OCI-M1 (cell line): ENCODE results near the gene DTD1.
A peak's percentile ranks its signal among the peaks of the same experiment; 100 is the strongest.
"Not testable (repeated sequence)": the region's sequence is repeated elsewhere in the genome, so short reads cannot be mapped to it uniquely, and the experiment has no call there.

Source experiments
- DNase-seq: peaks from one replicate; lab custom pipeline; 2025; lab: John Stamatoyannopoulos, UW

Gene DTD1

DNA sequence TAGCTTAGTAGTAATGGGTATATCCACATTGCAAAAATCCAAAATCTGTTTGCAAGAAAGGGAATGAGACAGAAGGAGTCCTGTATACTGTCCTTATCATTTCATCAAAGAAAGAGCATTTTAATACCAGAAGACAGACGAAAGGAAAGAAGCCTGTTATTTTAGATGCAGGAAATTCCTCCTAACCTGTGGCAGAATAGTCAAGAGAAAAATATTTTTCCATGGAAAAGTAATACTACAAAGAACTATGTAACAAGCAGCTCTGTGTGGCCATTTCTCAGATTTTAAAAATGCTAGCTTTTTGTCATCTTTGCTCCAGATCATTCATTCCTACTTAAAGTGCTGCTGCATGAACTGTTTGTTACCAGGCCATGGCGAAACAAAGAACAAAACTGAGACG, 152.9 kb downstream of the DTD1 start:
- DNase-seq: no peak

DNA sequence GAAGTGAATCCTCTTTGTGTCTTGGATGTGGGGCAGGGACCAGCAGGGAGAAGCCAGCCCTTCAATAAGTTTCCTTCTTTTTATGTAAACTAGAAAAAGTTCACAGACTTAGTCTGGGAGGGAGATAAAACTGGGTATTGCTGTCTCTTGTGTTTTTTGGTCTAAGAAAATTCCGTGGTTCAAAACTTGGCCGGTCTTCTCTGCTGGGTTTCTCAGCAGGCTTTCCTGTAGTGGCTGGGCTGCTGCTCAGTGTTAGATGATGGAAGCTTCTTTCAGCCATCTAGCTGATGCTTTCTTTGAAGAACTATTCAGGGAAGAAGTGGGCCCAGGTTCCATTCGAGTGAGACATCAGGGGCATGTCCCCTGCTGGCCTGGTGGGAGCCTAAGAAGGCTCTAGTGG, 155.0 kb downstream of the DTD1 start:
- no peak for DNase-seq

- DNase-seq: no peak
Observed at GRCh38 chr20:18743665-18744440, 156.0 kb downstream of the DTD1 start.

GRCh38 chr20:18747090-18747489, 159.2 kb downstream of the DTD1 start:
- DNase-seq: no peak

DNA sequence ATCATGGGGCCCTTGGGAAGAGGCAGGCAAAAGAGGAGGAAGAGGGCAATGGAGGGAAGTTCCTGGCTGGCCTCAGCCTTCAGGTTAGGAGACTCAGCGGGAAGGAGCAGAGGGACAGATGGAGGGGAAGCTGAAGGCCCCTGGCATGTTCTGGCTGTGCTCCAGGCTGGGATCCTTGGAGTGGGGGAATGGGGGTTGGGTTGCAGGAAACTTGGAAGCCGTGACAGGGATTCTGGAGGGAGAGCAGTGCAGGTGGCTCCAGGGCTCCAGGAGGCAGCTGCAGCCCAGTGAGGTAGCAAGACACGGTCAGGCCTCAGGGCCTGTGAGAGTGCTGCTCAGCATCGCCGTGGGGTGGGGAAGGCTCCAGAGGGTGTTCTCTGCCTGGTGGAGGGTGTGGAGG, 161.1 kb downstream of the DTD1 start:
- DNase-seq: no peak

- DNase-seq: no peak
Observed at GRCh38 chr20:18749528-18749927, 161.7 kb downstream of the DTD1 start.

DNA sequence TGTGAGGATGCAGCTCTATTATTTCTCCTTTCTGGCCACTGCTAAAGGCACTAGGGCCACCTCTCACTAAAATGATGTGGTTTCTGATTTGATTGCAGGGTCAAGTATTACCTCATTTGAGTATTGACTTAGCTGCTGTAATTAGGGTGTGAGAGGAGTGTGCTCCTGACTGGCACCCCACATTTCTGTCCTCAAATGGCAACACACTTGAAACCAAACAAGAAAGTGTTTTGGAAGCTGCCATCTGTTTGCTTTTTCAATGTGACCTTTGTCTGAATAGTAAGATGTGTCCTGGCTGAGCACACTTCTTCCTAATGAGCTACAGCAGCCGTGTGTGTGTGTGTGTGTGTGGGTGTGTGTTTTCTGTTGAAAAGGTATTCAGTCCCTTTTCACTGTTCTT, 162.9 kb downstream of the DTD1 start:
- DNase-seq: peak; percentile 2

DNA sequence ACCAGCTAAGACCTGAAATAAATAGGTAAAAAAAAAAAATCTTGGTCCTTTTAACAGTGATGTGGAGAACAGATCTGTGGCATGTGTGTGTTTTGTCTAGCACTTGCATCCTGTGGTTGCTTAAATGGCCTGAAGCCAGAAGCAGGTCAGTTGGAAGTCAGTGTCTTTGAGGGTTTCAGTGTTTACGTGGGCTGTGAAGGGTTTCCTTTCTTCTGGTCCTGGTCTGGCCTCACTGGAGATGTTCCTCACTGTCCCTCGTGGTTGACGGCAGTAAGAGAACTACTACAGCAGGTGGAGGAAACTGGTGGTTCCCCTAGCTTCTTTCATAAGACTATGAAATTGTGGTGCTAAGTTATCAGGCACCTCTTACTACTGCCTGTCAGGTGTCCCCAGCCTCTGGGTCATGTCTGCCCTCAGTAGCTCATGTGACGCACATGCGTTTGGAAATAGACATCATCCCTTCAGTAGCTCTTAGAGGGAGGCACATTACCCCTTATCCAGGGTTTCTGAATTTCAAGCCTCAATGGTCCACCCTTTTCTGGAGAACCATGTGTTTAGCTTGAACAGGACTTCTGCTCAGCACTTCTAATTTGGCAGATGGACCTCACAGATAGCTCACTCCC, 166.3 kb downstream of the DTD1 start:
- DNase-seq: no peak

DNA sequence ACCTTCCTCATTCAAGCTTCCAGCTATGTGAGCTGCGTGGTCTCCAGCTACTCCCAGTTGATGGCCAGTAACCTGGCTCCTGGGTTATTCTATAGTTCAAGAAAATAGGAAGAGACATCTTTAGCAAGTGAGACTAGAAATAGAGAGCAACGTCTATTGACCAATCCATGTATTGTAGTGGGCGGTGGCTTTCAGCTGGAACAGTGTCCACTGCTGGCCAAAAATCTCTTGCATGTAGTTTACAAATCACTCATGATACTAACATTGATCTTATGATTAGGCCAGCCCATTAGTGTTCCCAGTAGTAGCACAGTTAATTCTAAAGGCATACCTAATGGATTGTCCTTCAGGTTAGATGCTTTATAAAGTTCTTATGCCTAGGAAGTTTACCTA, 166.8 kb downstream of the DTD1 start:
- peak; percentile 12 for DNase-seq

DNA sequence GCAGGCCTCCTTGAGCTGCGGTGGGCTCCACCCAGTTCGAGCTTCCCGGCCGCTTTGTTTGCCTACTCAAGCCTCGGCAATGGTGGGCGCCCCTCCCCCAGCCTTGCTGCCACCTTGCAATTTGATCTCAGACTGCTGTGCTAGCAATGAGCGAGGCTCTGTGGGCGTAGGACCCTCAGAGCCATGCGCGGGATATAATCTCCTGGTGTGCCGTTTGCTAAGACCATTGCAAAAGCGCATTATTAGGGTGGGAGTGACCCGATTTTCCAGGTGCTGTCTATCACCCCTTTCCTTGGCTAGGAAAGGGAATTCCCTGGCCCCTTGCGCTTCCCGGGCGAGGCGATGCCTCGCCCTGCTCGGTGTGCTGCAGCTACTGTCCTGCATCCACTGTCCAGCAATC, 173.0 kb downstream of the DTD1 start:
- DNase-seq: not testable (repeated sequence)

GRCh38 chr20:18767676-18768075, 179.8 kb downstream of the DTD1 start:
- no peak for DNase-seq

- no peak for DNase-seq
Observed at GRCh38 chr20:18773566-18773965, 185.7 kb downstream of the DTD1 start.

DNA sequence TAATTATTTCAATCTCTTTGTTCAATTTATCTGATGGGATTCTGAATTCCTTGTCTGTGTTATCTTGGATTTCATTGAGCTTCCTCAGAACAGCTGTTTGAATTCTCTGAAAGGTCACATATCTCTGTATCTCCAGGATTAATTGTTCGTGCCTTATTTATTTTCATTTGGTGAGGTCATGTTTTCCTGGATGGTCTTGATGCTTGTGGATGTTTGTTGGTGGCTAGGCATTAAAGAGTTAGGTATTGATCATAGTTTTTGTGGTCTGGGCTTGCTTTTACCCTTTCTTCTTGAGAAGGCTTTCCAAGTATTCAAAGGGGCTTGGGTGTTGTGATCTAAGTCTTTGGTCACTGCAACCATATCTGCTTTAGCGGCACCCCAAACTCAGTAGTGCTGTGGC, 186.4 kb downstream of the DTD1 start:
- DNase-seq: no peak

DNA sequence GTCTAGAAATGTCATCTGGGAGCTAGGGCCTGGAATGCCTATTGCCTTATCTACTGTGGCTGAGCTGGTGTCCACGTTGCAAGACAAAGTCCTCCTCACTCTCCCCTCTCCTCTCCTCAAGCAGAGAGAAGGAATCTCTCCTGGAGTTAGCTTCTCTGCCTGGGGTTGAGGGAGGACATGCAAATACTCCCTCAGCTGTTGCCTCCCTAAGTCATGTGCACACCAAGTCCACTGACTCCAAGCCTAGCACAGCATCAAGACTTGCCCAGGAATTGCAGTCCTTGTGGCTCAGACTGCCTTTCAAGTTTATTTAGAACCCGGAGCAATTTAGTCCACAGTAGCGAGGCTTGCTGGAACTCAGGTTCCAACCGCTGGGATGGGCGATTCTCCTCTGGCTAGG, 187.8 kb downstream of the DTD1 start:
- no peak for DNase-seq

DNA sequence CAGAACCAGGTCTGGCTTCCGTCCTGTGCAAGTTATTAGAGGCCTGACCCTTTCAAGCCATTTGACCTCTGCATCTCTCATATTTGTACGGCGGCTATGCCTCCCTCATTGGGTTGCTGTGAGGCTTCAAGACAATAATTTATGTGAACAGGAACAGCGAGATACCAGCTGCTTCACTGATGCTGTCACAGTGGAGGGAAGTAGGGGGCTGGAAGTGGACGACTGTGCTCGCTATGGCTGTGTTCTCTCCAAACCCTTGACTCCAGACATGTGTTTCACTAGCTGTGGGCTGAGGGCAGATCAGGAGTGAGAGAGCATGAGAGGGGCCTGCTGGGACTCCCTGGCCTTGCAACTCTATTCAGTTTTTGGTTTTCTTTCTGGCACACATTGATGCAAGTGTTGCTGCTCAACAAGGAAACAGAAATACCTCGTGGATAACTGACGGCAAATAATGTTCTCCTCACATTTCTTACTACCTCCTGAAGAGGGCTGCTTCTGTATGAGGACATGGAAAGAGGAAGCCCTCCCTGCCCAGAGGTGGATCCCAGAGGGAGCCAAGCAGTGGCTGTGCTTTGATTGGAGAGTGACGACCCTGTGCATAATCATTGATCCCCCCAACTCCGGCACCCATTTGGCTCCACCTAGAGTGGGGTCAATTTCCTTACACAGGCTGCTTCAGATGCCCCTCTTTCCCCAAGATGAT, 191.0 kb downstream of the DTD1 start:
- DNase-seq: no peak

DNA sequence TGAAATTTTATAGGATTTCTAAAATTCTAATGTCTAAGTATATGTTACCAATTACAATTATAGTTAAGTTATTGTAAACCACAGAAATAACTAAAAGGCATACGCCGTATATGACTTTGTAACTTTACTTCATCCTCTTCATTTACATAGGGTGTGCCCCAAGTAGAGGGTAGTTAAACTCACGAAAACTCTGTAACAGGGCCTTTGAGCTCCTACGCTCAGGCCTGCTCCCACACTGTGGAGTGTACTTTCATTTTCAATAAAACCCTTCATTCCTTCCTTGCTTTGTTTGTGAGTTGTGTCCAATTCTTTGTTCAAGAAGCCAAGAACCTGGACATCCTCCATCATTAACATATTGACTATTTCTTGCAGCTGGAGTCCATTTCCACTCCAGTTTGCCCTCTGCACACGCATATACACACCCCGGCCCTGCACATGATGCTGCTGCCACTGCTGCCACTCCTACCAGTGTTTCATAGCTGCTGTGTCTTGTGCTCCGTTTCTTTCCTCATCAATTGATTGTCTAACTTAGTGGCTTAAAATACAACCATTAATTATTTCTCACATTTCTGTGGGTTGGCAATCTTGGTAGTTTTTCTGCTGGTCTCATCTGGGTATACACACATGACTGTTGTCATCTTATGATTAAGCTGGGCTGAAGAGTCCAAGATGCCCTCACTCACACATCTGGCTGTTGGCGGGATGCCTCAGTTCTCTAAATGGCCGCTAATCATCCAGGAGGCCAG, 192.7 kb downstream of the DTD1 start:
- DNase-seq: no peak

DNA sequence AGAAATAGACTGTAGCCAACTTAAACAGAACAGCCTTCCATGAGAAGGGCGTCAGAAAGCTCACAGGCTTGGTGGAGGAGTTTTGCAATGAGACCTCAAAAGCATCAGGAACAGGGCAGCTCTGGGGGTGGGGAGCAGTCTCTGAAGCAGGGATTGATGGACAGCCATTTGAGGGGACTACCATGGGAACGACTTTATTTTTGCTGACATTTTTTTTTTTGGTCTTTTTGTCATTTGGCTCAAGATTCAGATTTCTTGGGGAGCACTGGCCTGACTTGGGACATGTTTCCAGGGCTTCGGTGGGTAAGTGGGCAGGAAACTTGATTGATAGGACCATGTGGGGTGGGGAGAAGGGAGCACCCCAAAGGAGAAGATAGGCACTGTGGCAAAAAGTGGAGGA, 193.7 kb downstream of the DTD1 start:
- DNase-seq: no peak

GRCh38 chr20:18783385-18783959, 195.6 kb downstream of the DTD1 start:
- DNase-seq: no peak

DNA sequence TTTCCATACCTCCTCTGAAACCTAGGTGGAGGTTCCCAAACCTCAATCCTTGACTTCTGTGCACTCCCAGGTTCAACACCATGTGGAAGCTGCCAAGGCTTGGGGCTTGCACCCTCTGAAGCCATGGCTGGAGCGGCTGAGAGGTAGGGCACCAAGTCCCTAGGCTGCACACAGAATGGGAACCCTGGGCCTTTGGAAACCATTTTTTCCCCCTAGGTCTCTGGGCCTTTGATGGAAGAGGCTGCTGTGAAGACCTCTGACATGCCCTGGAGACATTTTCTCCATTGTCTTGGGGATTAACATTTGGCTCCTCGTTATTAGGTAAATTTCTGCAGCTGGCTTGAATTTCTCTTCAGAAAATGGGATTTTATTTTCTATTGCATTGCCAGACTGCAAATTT, 199.2 kb downstream of the DTD1 start:
- not testable (repeated sequence) for DNase-seq

DNA sequence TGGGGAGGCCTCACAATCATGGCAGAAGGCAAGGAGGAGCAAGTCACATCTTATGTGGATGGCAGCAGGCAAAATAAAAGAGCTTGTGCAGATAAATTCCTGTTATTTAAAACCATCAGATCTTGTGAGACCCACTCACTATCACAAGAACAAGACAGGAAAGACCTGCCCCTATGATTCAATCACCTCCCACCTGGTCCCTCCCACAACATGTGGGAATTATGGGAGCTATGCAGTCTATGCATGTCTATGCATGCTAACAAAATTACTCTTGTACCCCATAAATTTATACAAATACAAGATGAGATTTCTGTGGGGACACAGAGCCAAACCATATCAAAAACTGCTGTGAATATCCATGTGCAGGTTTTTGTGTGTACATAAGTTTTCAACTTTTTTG, 200.2 kb downstream of the DTD1 start:
- no peak for DNase-seq

- no peak for DNase-seq
Observed at GRCh38 chr20:18790787-18791186, 202.9 kb downstream of the DTD1 start.
